Measurements from ENCODE around the gene LRRTM3. TPM values are rescaled to one million over a fixed set of nuclear protein-coding genes. Genes with fewer than 3 reads are reported as not detected.

Gene LRRTM3
- total RNA-seq, 1 donor from 2014 or later, result 4.6 TPM

DNA sequence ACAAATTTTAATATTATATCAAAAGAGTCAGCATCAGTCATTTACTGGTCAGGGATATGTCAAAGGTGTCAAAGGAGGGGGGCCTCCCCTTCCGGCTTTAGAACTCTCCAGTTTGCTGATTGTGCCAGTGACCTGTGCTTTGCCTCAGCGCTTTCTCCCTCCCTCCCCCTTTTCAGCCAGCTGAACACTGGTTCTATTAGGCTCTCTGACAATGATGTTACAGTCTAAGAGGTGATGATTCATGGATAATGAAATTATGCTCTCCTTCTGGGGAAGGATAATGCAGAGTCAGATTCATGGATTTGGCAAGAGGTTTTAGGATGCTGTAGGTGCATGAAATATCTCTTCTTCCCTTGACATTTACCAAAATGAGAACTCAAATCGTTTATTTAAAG, 6.1 kb downstream of the LRRTM3 start:
- H3K27ac Mint-ChIP-seq, result no peak overlapping the region
- TF ChIP-seq, protein P1, sequence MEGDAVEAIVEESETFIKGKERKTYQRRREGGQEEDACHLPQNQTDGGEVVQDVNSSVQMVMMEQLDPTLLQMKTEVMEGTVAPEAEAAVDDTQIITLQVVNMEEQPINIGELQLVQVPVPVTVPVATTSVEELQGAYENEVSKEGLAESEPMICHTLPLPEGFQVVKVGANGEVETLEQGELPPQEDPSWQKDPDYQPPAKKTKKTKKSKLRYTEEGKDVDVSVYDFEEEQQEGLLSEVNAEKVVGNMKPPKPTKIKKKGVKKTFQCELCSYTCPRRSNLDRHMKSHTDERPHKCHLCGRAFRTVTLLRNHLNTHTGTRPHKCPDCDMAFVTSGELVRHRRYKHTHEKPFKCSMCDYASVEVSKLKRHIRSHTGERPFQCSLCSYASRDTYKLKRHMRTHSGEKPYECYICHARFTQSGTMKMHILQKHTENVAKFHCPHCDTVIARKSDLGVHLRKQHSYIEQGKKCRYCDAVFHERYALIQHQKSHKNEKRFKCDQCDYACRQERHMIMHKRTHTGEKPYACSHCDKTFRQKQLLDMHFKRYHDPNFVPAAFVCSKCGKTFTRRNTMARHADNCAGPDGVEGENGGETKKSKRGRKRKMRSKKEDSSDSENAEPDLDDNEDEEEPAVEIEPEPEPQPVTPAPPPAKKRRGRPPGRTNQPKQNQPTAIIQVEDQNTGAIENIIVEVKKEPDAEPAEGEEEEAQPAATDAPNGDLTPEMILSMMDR (IDR thresholded peaks at IDR 0.05; ENCODE audit: unreplicated experiment), result no peak
- peaks cover 60% of the 10 kb centered on the region for H3K27me3 Mint-ChIP-seq (ENCODE audit: low read depth)
- no peaks in the 10 kb centered on the region for H3K9me3 Mint-ChIP-seq
- no peak overlapping the region for H3K4me3 Mint-ChIP-seq
- H3K36me3 Mint-ChIP-seq, result no peaks in the 10 kb centered on the region
- no peak for DNase-seq (ENCODE audit: low spot score in 2 of 2, unreplicated experiment in 2 of 2)
- peaks cover 25% of the 10 kb centered on the region for H3K4me1 Mint-ChIP-seq

DNA sequence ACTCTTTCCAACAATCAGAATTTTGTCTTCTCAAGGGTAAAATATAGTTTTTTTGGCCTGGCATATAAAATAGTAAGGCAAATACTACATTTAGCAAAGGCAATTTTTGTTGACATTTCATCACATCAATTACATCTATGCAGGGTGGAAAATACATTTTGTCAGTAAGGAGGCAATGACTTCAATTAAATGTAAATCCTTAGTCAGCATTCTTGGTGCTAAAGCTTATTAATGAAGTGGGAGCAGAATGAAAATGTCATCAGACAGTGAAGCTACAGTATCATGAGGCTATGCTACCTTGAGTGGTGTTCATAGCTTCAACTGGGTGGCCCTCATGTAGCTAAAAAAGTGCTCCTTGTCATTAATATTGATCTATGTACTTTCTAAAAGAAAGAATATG, 8.9 kb downstream of the LRRTM3 start:
- no peak overlapping the region for H3K27ac Mint-ChIP-seq
- H3K4me1 Mint-ChIP-seq, result peaks cover 10% of the 10 kb centered on the region
- H3K27me3 Mint-ChIP-seq (ENCODE audit: low read depth), result peaks cover 38% of the 10 kb centered on the region
- H3K36me3 Mint-ChIP-seq, result peaks cover 7% of the 10 kb centered on the region
- no peak for DNase-seq (ENCODE audit: low spot score in 2 of 2, unreplicated experiment in 2 of 2)
- H3K9me3 Mint-ChIP-seq, result peaks cover 4% of the 10 kb centered on the region
- no peak overlapping the region for H3K4me3 Mint-ChIP-seq
- TF ChIP-seq, protein P1 (IDR thresholded peaks at IDR 0.05; ENCODE audit: unreplicated experiment), result no peak

DNA sequence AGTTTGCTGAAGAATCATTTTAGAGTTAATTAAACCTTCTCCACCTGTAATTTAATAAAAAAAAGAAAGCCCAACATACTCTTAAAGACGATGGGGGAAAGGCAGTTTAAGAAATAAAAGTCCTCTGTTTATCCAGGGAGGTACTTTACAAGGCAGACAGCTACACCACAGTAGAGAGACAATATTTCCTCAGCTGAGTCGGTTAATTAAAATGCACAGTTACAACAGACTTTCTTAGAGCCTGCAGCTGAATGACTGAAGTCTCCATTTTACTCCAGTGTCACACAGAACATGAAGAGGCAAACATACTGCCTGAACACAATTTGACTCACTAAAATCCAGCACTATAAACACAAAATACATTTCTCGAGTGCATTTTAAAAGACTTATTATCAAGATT, 15.1 kb downstream of the LRRTM3 start:
- Mint-ChIP-seq H3K27me3 (ENCODE audit: low read depth) (peaks cover 8% of the 10 kb centered on the region), H3K36me3 (peaks cover 10% of the 10 kb centered on the region), H3K9me3 (peaks cover 14% of the 10 kb centered on the region), H3K27ac (peak overlapping the region; percentile 49), H3K4me1 (peaks cover 38% of the 10 kb centered on the region), H3K4me3 (no peak overlapping the region)
- DNase-seq (ENCODE audit: low spot score in 2 of 2, unreplicated experiment in 2 of 2), result no peak
- TF ChIP-seq, protein P1 (IDR thresholded peaks at IDR 0.05; ENCODE audit: unreplicated experiment), result no peak

DNA sequence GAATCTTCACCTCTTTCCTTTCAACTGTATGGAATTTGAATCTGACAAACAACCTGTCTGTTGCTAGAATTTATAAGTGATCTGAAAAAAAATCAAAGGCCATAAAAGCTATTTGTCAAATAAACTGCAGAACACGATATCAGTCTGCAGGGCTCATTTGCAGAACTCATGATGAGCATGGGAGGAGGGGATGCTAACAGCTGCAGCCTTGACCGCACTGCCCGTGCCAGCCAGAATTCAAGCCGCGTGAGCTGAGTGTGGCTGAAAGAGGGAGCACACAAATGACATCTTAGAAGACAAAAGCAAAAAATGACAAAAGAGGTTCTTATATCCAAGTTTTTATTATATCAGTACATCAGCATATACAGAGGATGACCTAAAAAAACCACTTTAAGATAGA, 15.7 kb downstream of the LRRTM3 start:
- H3K9me3 Mint-ChIP-seq, result peaks cover 14% of the 10 kb centered on the region
- H3K4me1 Mint-ChIP-seq, result peaks cover 43% of the 10 kb centered on the region
- peaks cover 6% of the 10 kb centered on the region for H3K27me3 Mint-ChIP-seq (ENCODE audit: low read depth)
- peaks cover 10% of the 10 kb centered on the region for H3K36me3 Mint-ChIP-seq
- no peak for DNase-seq (ENCODE audit: low spot score in 2 of 2, unreplicated experiment in 2 of 2)
- TF ChIP-seq, protein P1 (IDR thresholded peaks at IDR 0.05; ENCODE audit: unreplicated experiment), result no peak
- peak overlapping the region; percentile 37 for H3K27ac Mint-ChIP-seq
- H3K4me3 Mint-ChIP-seq, result no peak overlapping the region

DNA sequence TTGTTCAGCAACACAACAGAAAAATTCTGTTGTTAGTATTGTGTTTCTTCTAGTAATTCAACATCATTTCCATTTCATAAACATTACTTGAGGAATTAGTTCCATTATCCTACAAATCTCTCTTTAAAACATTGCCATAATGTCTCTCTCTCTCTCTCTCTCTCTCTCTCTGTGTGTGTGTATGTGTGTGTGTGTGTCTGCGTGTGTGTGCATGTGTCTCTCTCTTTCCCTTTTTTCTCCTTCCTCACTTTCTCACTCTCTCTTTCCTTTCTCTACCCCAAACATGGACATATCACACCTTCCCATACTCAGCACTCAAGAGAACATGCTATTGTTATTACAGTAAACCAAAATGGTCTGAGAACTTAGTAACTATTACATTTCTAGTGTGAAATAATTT, 16.6 kb downstream of the LRRTM3 start:
- DNase-seq (ENCODE audit: low spot score in 2 of 2, unreplicated experiment in 2 of 2), result no peak
- Mint-ChIP-seq H3K27ac (no peak overlapping the region), H3K4me3 (no peak overlapping the region), H3K4me1 (peaks cover 48% of the 10 kb centered on the region), H3K36me3 (peaks cover 10% of the 10 kb centered on the region), H3K27me3 (ENCODE audit: low read depth) (peaks cover 5% of the 10 kb centered on the region), H3K9me3 (peaks cover 14% of the 10 kb centered on the region)
- TF ChIP-seq, protein P1 (IDR thresholded peaks at IDR 0.05; ENCODE audit: unreplicated experiment), result no peak

DNA sequence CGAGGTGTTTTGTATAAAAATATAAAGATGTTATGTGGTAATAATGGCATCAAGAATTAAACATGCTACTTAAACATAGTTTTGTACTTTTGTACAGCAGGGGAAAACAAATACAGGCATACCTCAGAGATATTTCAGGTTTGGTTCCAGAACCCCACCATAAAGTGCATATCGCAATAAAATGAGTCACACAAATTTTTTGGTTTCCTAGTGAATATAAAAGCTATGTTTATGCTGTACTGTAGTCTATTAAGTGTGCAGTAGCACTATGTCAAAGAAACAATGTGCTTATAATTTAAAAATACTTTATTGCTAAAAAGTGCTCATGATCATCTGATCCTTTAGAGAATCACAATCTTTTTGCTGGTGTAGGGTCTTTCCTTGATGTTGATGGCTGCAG, 17.8 kb downstream of the LRRTM3 start:
- peaks cover 48% of the 10 kb centered on the region for H3K4me1 Mint-ChIP-seq
- peaks cover 3% of the 10 kb centered on the region for H3K27me3 Mint-ChIP-seq (ENCODE audit: low read depth)
- peaks cover 10% of the 10 kb centered on the region for H3K9me3 Mint-ChIP-seq
- TF ChIP-seq, protein P1 (IDR thresholded peaks at IDR 0.05; ENCODE audit: unreplicated experiment), result no peak
- H3K36me3 Mint-ChIP-seq, result peaks cover 6% of the 10 kb centered on the region
- DNase-seq (ENCODE audit: low spot score in 2 of 2, unreplicated experiment in 2 of 2), result no peak
- H3K27ac Mint-ChIP-seq, result no peak overlapping the region
- H3K4me3 Mint-ChIP-seq, result no peak overlapping the region

All from mesothelial cell of epicardium (in vitro differentiated cells).